Esophagus muscularis mucosa (tissue), 4 donors: ENCODE results near the gene SEPSECS. TPM values are rescaled to one million over a fixed set of nuclear protein-coding genes. Genes with fewer than 3 reads are reported as not detected.

Source experiments
- DNase-seq: peaks from one replicate; pipeline ENCODE4 v3.0.0-alpha.2; 2017; ENCODE audit errors: extremely low spot score
- H3K27ac ChIP-seq, 4 donors: fragments of 200-600 bp; sonication (generic); replicated peaks in 1 of 4; 1 replicate in 3 of 4; 2 replicates in 1 of 4; pipeline ENCODE4 v1.5.1; 2016 to 2019; ENCODE audit warnings: mild to moderate bottlenecking in 1 of 4
- H3K27me3 ChIP-seq, 4 donors: fragments of 200-600 bp; sonication (generic); one replicate each; pipeline versions ENCODE4 v1.5.1 to v1.6.0; 2016 to 2019
- H3K36me3 ChIP-seq, 4 donors: fragments of 200-600 bp; sonication (generic); one replicate each; pipeline ENCODE4 v1.5.1; 2016 to 2019
- H3K4me1 ChIP-seq, 4 donors: fragments of 200-600 bp; sonication (generic); one replicate each; pipeline ENCODE4 v1.5.1; 2016 to 2019
- H3K4me3 ChIP-seq, 4 donors: fragments of 200-600 bp; sonication (generic); 1 replicate in 2 of 4; 2 replicates in 2 of 4; pipeline ENCODE4 v1.5.1; 2016 to 2019; ENCODE audit warnings: mild to moderate bottlenecking in 4 of 4, moderate library complexity in 1 of 4
- H3K9me3 ChIP-seq, 4 donors: fragments of 200-600 bp; sonication (generic); 1 replicate in 3 of 4; 2 replicates in 1 of 4; pipeline ENCODE4 v1.5.1; 2016 to 2019
- EP300 ChIP-seq: sonication (generic); formaldehyde crosslinking; IDR thresholded peaks from one replicate; pipeline ENCODE4 v1.6.1; 2017; ENCODE audit warnings: antibody characterized with exemption
- POLR2A ChIP-seq: fragments of 450-650 bp; IDR thresholded peaks from one replicate; pipeline ENCODE4 v1.6.1; 2017; ENCODE audit warnings: antibody characterized with exemption, moderate library complexity, mild to moderate bottlenecking, low read depth
- POLR2AphosphoS5 ChIP-seq, 2 donors: sonication (generic); formaldehyde crosslinking; IDR thresholded peaks; one replicate each; pipeline ENCODE4 v1.6.1; 2017; ENCODE audit warnings: antibody characterized with exemption in 2 of 2
- WGBS: methylation state at CpG from one replicate; pipeline ENCODE4 v1.1.5; 2018; 5-methylcytosine and 5-hydroxymethylcytosine counted together
- intact Hi-C: fragments of 100-400 bp; cut with DNase I; formaldehyde crosslinking; loops from one replicate; pipeline ENCODE4 v1.15.1; 2023
- total RNA-seq, 4 donors: library from RNA; depleted of rRNA; stranded (reverse); fragments of >200 nt; gene quantifications; one replicate each; pipeline versions ENCODE4 v1.1.0 to v1.2.1, GENCODE V29; 2016
- TF ChIP-seq, protein P1 (sequence below), 3 experiments: fragments of 200-600 bp in 2 of 3; fragments of 450-650 bp in 1 of 3; sonication (generic) in 2 of 3; IDR thresholded peaks; one replicate each; pipeline ENCODE4 v1.5.1; 2017 to 2019; ENCODE audit warnings: antibody characterized with exemption in 3 of 3, mild to moderate bottlenecking in 2 of 3, moderate library complexity in 1 of 3

SEPSECS gene
- total RNA-seq, 4 donors from 2014 or later, result 3.8 to 6.2 (median 4.0) TPM

GRCh38 chr4:25144870-25145481, 15.3 kb downstream of the SEPSECS start:
- no peaks in the 10 kb centered on the region for H3K9me3 ChIP-seq
- no peak overlapping the region for H3K4me3 ChIP-seq
- TF ChIP-seq POLR2AphosphoS5 (IDR thresholded peaks at IDR 0.05), result no peak
- TF ChIP-seq, protein P1, sequence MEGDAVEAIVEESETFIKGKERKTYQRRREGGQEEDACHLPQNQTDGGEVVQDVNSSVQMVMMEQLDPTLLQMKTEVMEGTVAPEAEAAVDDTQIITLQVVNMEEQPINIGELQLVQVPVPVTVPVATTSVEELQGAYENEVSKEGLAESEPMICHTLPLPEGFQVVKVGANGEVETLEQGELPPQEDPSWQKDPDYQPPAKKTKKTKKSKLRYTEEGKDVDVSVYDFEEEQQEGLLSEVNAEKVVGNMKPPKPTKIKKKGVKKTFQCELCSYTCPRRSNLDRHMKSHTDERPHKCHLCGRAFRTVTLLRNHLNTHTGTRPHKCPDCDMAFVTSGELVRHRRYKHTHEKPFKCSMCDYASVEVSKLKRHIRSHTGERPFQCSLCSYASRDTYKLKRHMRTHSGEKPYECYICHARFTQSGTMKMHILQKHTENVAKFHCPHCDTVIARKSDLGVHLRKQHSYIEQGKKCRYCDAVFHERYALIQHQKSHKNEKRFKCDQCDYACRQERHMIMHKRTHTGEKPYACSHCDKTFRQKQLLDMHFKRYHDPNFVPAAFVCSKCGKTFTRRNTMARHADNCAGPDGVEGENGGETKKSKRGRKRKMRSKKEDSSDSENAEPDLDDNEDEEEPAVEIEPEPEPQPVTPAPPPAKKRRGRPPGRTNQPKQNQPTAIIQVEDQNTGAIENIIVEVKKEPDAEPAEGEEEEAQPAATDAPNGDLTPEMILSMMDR (IDR thresholded peaks at IDR 0.05), result peak; percentile 45 to 61 (median 46)
- no peak for TF ChIP-seq POLR2A
- no peak for TF ChIP-seq EP300
- no peak overlapping the region for H3K27ac ChIP-seq
- intact Hi-C loops, result loop anchor here (2.0 to 10.0 kb wide), 2 partner anchors 164 to 660 kb away; no protein-coding TSS in a partner anchor
- DNase-seq, result no peak
- H3K4me1 ChIP-seq, result no peaks in the 10 kb centered on the region
- H3K36me3 ChIP-seq, result peaks cover 0 to 18% (median 8%) of the 10 kb centered on the region in 4 donors
- WGBS, result 10% methylated on average over 1 of the region's 1 CpG
- no peaks in the 10 kb centered on the region for H3K27me3 ChIP-seq

DNA sequence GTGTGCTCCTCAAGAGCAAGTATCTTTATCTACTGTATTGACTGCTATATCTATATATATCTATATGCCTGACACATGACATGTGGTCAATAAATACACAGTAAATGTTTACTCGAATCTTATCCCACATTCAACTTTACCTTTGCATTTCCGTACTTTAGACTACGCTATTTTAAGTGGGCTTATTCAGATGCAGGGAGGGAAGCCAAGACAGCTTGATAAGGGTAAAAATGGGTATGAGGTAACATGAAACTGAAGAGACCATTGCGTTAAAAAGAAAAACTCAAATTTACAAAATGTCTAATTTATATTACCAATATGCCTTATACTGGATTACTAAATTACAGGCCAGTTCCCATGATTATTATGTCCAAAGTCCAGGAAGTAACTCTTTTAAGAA, 17.8 kb downstream of the SEPSECS start:
- Histone ChIP-seq H3K27me3 (no peaks in the 10 kb centered on the region), H3K36me3 (peaks cover 5 to 19% (median 12%) of the 10 kb centered on the region in 4 donors), H3K4me1 (no peaks in the 10 kb centered on the region), H3K4me3 (no peak overlapping the region), H3K27ac (no peak overlapping the region), H3K9me3 (no peaks in the 10 kb centered on the region)
- WGBS, result over 99% methylated on average over 4 of the region's 4 CpGs
- intact Hi-C loops, result loop anchor here (10.0 kb wide), 1 partner anchor 658 kb away; no protein-coding TSS in a partner anchor
- no peak for DNase-seq
- TF ChIP-seq, protein P1 (IDR thresholded peaks at IDR 0.05), result no peak
- TF ChIP-seq POLR2AphosphoS5 (IDR thresholded peaks at IDR 0.05) (no peak), POLR2A (no peak), EP300 (no peak)

DNA sequence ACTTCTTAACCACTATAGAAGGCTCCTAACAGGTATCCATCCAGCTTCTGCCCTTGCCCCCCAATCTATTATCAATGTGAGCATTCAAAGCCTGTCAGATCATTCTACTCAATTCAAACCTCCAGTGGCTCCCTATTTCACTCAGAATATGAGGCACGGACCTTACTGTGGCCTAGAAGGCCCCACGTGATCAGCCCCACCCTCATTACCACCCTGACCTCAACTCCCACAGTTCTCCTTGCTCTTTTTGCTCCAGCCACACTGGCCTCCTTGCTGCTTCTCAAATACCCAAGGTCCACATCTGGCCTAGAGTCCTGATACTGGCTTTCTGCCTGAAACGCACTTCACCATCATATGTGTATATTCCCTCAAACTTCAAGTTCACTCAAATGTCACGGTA, 18.7 kb downstream of the SEPSECS start:
- Histone ChIP-seq H3K9me3 (no peaks in the 10 kb centered on the region), H3K4me1 (no peaks in the 10 kb centered on the region), H3K36me3 (peaks cover 5 to 21% (median 12%) of the 10 kb centered on the region in 4 donors), H3K27ac (no peak overlapping the region), H3K27me3 (no peaks in the 10 kb centered on the region), H3K4me3 (no peak overlapping the region)
- WGBS, result 96% methylated on average over 4 of the region's 4 CpGs
- intact Hi-C loops, result loop anchor here (10.0 kb wide), 1 partner anchor 657 kb away; no protein-coding TSS in a partner anchor
- TF ChIP-seq POLR2A, result no peak
- TF ChIP-seq, protein P1 (IDR thresholded peaks at IDR 0.05), result no peak
- no peak for TF ChIP-seq EP300
- TF ChIP-seq POLR2AphosphoS5 (IDR thresholded peaks at IDR 0.05), result no peak
- DNase-seq, result no peak

GRCh38 chr4:25133132-25133531, 27.1 kb downstream of the SEPSECS start:
- Histone ChIP-seq H3K9me3 (no peaks in the 10 kb centered on the region), H3K36me3 (peaks cover 0 to 7% (median 2%) of the 10 kb centered on the region in 4 donors), H3K4me1 (peaks cover 0 to 12% (median 1%) of the 10 kb centered on the region in 4 donors), H3K4me3 (no peak overlapping the region), H3K27ac (no peak overlapping the region), H3K27me3 (no peaks in the 10 kb centered on the region)
- no peak for DNase-seq
- intact Hi-C loops, result no loop called here
- TF ChIP-seq, protein P1 (IDR thresholded peaks at IDR 0.05), result no peak
- TF ChIP-seq POLR2AphosphoS5 (IDR thresholded peaks at IDR 0.05), result no peak
- TF ChIP-seq EP300, result no peak

GRCh38 chr4:25131926-25132325, 28.3 kb downstream of the SEPSECS start:
- Histone ChIP-seq H3K9me3 (no peaks in the 10 kb centered on the region), H3K27ac (no peak overlapping the region), H3K4me3 (no peak overlapping the region), H3K27me3 (no peaks in the 10 kb centered on the region), H3K36me3 (peaks cover 0 to 7% (median 0%) of the 10 kb centered on the region in 4 donors), H3K4me1 (peaks cover 0 to 12% (median 1%) of the 10 kb centered on the region in 4 donors)
- TF ChIP-seq, protein P1 (IDR thresholded peaks at IDR 0.05), result no peak
- no peak for TF ChIP-seq POLR2A
- no peak for TF ChIP-seq POLR2AphosphoS5 (IDR thresholded peaks at IDR 0.05)
- TF ChIP-seq EP300, result no peak
- intact Hi-C loops, result no loop called here
- DNase-seq, result no peak
